ENCODE measurements around the gene CCDC191. TPM values are rescaled to one million over a fixed set of nuclear protein-coding genes. Genes with fewer than 3 reads are reported as not detected.

Gene CCDC191
- total RNA-seq, 4 donors from 2014 or later = 3.2 to 5.1 (median 4.1) TPM

- TF ChIP-seq CTCF (IDR thresholded peaks at IDR 0.05; ENCODE audit: low read depth) = no peak
Measured at GRCh38 chr3:114079761-114080160, 23.4 kb upstream of the CCDC191 start.

- no peak for TF ChIP-seq CTCF (IDR thresholded peaks at IDR 0.05; ENCODE audit: low read depth)
Measured at GRCh38 chr3:114078126-114078525, 21.8 kb upstream of the CCDC191 start.

- no peak for TF ChIP-seq CTCF (IDR thresholded peaks at IDR 0.05; ENCODE audit: low read depth)
Measured at GRCh38 chr3:114076711-114077110, 20.4 kb upstream of the CCDC191 start.

GRCh38 chr3:114071786-114072185 is 15.5 kb upstream of the CCDC191 start:
- no peak for TF ChIP-seq CTCF (IDR thresholded peaks at IDR 0.05; ENCODE audit: low read depth)

- TF ChIP-seq CTCF (IDR thresholded peaks at IDR 0.05; ENCODE audit: low read depth) = no peak
Measured at GRCh38 chr3:114068336-114068735, 12.0 kb upstream of the CCDC191 start.

GRCh38 chr3:114067804-114068203 is 11.5 kb upstream of the CCDC191 start:
- no peak for TF ChIP-seq CTCF (IDR thresholded peaks at IDR 0.05; ENCODE audit: low read depth)

GRCh38 chr3:114060906-114061655 is 4.8 kb upstream of the CCDC191 start:
- TF ChIP-seq CTCF (IDR thresholded peaks at IDR 0.05; ENCODE audit: low read depth) = no peak
